SU-DHL-6 (cell line): Measurements from ENCODE around the gene AGXT.

Experiments
- EZH2phosphoT487 ChIP-seq: fragments of 200-600 bp; sonication (generic), shearing (Covaris generic); conservative IDR thresholded peaks from 2 replicates; pipeline ENCODE4 v1.6.1; 2018; ENCODE audit warnings: mild to moderate bottlenecking, antibody characterized with exemption, low read length, moderate library complexity, mixed read lengths
- TF ChIP-seq, protein P1 (sequence below): fragments of 200-600 bp; sonication (generic); IDR thresholded peaks from one replicate; pipeline ENCODE4 v1.5.1; 2017; ENCODE audit warnings: antibody characterized with exemption, mild to moderate bottlenecking, low read length, moderate library complexity; ENCODE audit not compliant: insufficient read depth, poor library complexity, severe bottlenecking

DNA sequence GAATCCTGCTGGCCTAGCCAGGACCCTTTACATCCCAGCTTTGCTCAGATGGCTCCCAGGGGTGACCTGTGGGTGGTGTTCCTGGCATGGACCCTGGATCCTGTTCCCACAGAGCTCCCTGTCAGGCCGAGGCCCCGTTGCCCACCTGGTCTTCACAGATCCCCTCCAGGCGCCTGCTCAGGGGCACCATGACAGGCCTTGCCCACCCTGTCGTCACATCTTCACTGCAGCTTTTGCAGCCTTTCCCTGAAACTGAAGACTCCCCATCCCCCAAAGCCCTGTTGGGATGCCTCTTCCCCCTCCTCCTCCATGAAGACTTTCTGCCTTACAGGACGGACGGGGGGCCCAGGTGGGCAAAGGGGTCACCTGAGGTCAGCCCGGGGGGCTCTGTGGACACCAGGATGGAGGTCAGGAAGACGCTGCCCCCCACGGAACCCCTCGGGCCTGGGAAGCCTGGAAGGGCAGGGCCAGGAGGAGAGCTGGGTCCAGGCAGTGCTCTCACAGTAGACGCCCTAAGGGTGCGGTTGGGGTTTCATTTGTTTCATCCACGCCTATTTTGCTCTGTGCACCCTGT lies 35.6 kb upstream of the AGXT start:
- no peak for TF ChIP-seq EZH2phosphoT487
- TF ChIP-seq, protein P1, sequence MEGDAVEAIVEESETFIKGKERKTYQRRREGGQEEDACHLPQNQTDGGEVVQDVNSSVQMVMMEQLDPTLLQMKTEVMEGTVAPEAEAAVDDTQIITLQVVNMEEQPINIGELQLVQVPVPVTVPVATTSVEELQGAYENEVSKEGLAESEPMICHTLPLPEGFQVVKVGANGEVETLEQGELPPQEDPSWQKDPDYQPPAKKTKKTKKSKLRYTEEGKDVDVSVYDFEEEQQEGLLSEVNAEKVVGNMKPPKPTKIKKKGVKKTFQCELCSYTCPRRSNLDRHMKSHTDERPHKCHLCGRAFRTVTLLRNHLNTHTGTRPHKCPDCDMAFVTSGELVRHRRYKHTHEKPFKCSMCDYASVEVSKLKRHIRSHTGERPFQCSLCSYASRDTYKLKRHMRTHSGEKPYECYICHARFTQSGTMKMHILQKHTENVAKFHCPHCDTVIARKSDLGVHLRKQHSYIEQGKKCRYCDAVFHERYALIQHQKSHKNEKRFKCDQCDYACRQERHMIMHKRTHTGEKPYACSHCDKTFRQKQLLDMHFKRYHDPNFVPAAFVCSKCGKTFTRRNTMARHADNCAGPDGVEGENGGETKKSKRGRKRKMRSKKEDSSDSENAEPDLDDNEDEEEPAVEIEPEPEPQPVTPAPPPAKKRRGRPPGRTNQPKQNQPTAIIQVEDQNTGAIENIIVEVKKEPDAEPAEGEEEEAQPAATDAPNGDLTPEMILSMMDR = no peak
